ENCODE results near the gene AGAP9.
"Not testable (repeated sequence)": the region's sequence is repeated elsewhere in the genome, so short reads cannot be mapped to it uniquely, and the experiment has no call there.

AGAP9 gene

GRCh38 chr10:47484786-47485185, 38.7 kb downstream of the AGAP9 start:
- not testable (repeated sequence) for DNase-seq

- DNase-seq: not testable (repeated sequence)
These were observed 39.5 kb downstream of the AGAP9 start, which contains the start of gene ANXA8 for GRCh38 chr10:47483923-47484322. ANXA8 (minus strand) TSS chr10:47484115; CDS start chr10:47483933, 182 bp downstream.

- DNase-seq: not testable (repeated sequence)
These were observed 41.1 kb downstream of the AGAP9 start for GRCh38 chr10:47482367-47482766.

GRCh38 chr10:47481768-47482181, 41.7 kb downstream of the AGAP9 start:
- DNase-seq: not testable (repeated sequence)

GRCh38 chr10:47481182-47481766, 42.2 kb downstream of the AGAP9 start:
- not testable (repeated sequence) for DNase-seq

GRCh38 chr10:47480133-47480532, 43.3 kb downstream of the AGAP9 start:
- not testable (repeated sequence) for DNase-seq

GRCh38 chr10:47478114-47478513, 45.3 kb downstream of the AGAP9 start:
- peak in 1 of 2 experiments; percentile 17 for DNase-seq

GRCh38 chr10:47477078-47477477, 46.4 kb downstream of the AGAP9 start:
- DNase-seq: not testable (repeated sequence)

GRCh38 chr10:47475101-47475500, 48.3 kb downstream of the AGAP9 start:
- DNase-seq: not testable (repeated sequence)

GRCh38 chr10:47473516-47473915, 49.9 kb downstream of the AGAP9 start:
- DNase-seq: not testable (repeated sequence)

- not testable (repeated sequence) for DNase-seq
These were observed 50.8 kb downstream of the AGAP9 start for GRCh38 chr10:47472647-47473046.

- DNase-seq: not testable (repeated sequence)
These were observed 51.4 kb downstream of the AGAP9 start for GRCh38 chr10:47472072-47472471.

- DNase-seq: not testable (repeated sequence)
These were observed 54.5 kb downstream of the AGAP9 start for GRCh38 chr10:47468731-47469528.

- DNase-seq: not testable (repeated sequence)
These were observed 55.5 kb downstream of the AGAP9 start for GRCh38 chr10:47467957-47468356.

- not testable (repeated sequence) for DNase-seq
These were observed 56.0 kb downstream of the AGAP9 start for GRCh38 chr10:47467458-47467857.

GRCh38 chr10:47465216-47465917, 58.1 kb downstream of the AGAP9 start:
- DNase-seq: not testable (repeated sequence)

- not testable (repeated sequence) for DNase-seq
These were observed 60.7 kb downstream of the AGAP9 start for GRCh38 chr10:47462577-47463358.

GRCh38 chr10:47461261-47461687, 62.2 kb downstream of the AGAP9 start:
- DNase-seq: peak in 1 of 2 experiments; percentile 27

GRCh38 chr10:47458466-47459154, 64.8 kb downstream of the AGAP9 start:
- DNase-seq: no peak

GRCh38 chr10:47457826-47458225, 65.6 kb downstream of the AGAP9 start:
- DNase-seq: no peak

GRCh38 chr10:47457528-47457820, 66.0 kb downstream of the AGAP9 start:
- DNase-seq: no peak
